Smooth muscle cell of the coronary artery (primary cell): ENCODE data around the gene GPRC5A. TPM values are rescaled to one million over a fixed set of nuclear protein-coding genes. Genes with fewer than 3 reads are reported as not detected.

Experiments
- total RNA-seq: library from RNA; depleted of rRNA; stranded (reverse); fragments of >200 nt; gene quantifications from 2 replicates; pipeline ENCODE4 v1.2.3, GENCODE V29; 2014; ENCODE audit warnings: low replicate concordance

The GPRC5A gene
- total RNA-seq: 0.82 and 11.6 TPM in 2 replicates

GRCh38 chr12:12891080-12891880, at the start of gene GPRC5A:
GPRC5A (plus strand) TSS chr12:12891562; CDS start chr12:12908250, 16,688 bp downstream.

GRCh38 chr12:12952036-12952435, 60.7 kb downstream of the GPRC5A start, which contains the start of gene GPRC5D:
GPRC5D (minus strand) TSS chr12:12952170; CDS start chr12:12950384, 1,786 bp downstream.

Other genes with a start within 250 kb of the GPRC5A start
- under 0.01 and 0.08 TPM in 2 replicates for gene GPR19, start 195.4 kb upstream of the GPRC5A start, total RNA-seq
- gene CDKN1B, start 174.2 kb upstream of the GPRC5A start, total RNA-seq: 16.1 and 39.6 TPM in 2 replicates
- gene APOLD1, start 105.9 kb upstream of the GPRC5A start, total RNA-seq: 1.3 and 5.9 TPM in 2 replicates
- 38.3 and 55.2 TPM in 2 replicates for gene DDX47, start 78.2 kb upstream of the GPRC5A start, total RNA-seq
- 0.12 TPM in 1 of 2 replicates, not detected in the other for gene GPRC5D, start 60.6 kb downstream of the GPRC5A start, total RNA-seq
- gene HEBP1, start 108.7 kb downstream of the GPRC5A start, total RNA-seq: 11.1 and 12.9 TPM in 2 replicates
- gene FAM234B, start 152.8 kb downstream of the GPRC5A start, total RNA-seq: 4.7 and 9.0 TPM in 2 replicates
- 0.23 and 1.2 TPM in 2 replicates for gene GSG1, start 212.1 kb downstream of the GPRC5A start, total RNA-seq